Fibroblast of skin of right biceps (primary cell): Measurements from ENCODE around the gene SLC9A3.

Source experiments
- DNase-seq: peaks from one replicate; pipeline ENCODE4 v3.0.0-alpha.2; 2013

The SLC9A3 gene

DNA sequence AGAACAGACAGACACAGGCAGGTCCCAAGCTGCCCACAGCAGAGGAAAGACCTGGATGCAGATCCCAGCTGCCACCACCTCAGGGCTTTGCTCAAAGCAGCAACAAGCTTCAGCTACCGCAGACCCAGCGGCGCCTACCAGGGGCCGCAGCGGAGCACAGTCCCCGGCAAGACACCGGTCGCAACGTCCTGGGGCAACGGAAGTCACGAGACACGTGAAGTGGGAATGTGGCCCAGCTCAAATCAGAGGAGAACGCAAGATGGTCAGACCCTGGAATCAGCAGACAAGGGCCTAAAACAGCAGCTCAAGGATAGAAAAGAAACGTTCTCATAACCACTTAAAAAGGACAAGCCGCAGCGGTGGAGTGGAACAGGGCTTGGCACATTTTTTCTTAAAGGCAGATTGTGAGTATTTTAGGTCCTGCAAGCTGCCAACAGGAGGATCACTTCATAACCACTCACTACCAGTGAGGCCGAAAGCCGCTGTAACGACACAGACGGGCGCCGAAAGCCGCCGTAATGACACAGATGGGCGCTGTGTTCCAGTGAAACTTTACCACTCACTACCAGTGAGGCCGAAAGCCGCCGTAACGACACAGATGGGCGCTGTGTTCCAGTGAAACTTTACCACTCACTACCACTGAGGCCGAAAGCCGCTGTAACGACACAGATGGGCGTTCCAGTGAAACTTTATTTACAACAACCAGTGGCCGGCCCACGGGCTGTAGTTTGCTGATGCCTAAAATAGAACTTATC is 21.7 kb downstream of the SLC9A3 start:
- no peak for DNase-seq

DNA sequence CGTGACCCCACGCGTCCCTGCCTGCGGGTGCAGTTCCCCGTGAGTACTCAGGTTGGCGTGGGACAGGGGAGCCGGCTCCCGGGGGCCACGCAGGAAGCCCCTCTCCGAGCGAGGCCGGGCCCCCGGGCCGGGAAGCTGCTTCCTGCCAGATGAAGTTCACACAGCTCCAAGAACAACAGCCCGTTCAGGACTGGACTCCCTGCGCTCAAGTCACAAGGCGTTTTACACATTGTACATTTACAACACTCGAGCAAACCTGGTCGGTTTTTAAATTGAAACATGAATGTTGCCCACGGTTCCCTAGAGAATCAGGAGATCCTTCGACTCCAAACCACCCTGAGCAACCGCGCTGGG is 22.4 kb downstream of the SLC9A3 start:
- no peak for DNase-seq

DNA sequence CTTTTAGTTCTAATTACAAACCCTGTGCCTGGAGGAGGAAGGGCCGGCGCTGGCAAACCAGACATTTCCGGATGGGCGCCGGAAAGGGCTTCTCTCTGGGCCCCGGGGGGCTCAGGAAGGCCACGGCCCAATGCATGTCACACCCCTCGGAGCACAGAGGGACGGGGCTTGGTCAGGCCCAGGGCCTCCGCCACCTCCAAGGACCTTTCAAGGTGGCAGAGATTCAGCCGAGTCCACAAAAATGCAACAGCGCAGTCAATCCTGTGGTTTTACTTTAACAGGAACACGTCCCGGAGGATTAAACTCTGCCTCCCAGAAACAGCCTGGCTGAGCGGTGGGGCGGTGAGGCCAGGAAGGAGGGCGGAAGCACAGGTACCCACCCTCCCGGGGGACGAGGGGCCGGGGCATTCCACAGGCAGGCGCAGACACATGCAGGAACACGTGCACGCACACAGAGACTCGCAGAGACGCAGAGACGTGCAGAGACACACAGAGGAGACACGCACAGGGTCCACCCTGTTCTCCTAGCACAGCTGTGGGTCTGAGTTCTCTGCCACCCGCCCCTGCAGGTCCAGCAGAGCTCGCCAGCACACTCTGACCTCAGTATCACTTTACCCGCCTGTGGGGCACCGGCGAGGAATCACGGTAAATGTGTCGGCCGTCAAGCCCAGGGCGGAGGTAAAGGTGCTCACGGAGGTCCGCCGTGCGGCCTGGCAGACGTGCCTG is 23.0 kb downstream of the SLC9A3 start:
- DNase-seq, result no peak

DNA sequence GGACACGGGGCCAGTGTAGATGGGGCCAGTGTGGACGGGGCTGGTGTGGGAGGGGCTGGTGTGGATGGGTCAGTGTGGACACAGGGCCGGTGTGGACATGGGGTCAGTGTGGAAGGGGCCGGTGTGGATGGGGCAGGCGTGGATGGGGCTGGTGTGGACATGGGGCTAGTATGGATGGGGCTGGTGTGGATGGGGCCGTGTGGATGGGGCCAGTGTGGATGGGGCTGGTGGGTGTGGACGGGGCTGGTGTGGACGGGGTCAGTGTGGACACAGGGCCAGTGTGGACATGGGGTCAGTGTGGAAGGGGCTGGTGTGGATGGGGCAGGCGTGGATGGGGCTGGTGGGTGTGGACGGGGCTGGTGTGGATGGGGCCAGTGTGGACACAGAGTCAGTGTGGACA is 23.8 kb downstream of the SLC9A3 start:
- no peak for DNase-seq

DNA sequence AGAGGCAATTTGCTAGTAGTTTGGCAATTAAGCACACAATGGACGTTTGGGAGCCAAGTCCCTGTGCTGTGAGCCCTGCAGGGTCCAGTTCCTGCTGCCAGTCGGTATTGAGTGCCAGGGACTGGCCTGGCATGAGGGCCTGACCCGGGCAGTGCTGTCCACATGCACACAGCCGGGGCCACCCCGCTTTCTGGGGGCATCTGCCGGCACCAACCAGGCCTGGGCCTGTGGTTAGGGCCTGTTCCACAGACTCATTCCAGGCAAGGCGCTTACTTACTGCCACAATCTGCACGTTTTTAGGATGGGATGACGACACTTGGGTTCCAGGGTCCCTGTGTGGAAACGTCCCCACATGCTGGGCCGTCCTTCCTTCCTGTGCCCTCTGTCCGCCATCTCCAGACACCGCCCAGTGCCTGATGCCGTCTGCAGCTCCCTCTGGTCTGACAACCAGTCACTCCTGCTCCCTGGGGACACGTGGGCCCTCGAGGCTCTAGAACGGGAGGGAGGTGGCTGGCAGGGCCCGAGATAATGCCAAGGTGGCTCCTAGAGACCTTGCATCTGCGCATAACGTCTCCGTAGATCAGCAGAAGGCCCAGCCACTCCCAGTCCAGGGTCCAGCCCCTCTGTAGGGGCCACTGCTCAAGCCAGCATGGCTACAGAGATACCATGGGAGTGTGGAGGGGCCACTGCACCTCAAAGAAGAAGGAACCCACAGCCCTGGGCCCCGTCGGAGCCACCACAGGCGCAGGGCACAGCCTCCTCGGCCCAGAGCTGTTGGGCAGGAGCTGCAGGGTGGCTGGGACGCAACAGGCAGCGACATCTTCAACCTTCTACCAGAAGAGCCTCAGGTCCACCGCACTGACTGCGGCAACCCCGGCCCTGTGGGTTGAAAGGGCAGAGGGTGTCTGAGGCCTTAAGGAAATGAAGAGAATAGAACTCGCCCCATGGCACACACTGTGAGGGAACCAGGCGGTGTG is 24.7 kb downstream of the SLC9A3 start:
- no peak for DNase-seq

DNA sequence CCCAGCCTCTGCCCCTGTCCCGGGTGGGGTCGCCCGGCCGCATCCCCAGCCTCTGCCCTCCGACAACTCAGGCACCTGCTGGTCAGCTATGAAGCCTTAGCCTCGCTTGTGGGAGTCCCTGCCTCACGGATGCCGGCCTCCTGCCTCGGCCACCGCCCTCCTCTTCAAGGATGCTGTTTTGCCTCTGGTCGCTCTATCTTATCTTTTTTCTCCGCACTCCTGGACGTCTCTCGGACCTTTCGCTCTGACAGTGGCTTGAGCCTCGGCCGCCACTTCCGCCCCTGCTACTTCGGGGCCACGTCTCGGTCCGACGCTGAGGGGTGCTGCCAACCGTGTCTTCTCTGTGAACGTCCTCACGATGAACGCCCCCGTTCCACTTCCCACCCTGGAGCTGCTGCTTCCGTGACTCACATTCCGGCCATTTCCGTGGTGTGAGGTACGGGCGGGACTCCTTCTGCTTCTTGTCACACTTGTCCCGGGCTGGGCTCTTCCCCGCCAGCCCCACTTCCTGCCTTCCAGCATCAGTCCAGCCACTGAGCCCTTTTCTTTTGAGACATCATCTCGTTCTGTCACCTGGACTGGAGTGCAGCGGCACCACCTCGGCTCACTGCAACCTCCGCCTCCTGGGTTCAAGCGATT is 26.3 kb downstream of the SLC9A3 start:
- no peak for DNase-seq

DNA sequence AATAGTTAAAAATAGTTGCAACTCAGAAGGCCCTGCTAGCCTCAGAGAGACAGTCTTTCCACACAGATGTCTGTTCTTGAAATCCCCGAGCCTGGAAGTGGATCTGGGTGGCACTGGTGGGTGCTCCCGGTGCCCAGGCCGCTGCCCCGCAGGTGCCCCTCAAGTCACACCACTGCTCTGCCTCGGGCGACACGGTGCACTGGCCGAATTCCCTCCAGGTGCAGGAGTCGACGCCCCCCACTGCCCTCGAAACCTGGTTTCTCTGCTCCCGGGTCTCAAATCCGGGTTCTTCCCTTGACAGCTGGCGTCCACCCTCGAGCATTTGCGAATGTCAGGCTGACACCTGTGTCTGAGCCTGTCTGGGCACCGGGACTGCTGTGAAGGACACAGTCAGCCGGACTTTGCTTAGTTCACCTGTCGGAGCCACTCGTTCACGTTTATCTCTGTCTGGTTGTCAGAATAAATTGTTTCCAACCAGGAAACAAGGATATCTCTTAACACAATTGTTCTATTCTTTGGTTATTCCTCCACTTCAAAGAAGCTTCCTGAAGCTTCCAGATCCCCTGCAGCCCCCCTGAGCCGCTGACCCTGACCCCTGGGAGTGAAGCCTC is 27.1 kb downstream of the SLC9A3 start:
- no peak for DNase-seq

DNA sequence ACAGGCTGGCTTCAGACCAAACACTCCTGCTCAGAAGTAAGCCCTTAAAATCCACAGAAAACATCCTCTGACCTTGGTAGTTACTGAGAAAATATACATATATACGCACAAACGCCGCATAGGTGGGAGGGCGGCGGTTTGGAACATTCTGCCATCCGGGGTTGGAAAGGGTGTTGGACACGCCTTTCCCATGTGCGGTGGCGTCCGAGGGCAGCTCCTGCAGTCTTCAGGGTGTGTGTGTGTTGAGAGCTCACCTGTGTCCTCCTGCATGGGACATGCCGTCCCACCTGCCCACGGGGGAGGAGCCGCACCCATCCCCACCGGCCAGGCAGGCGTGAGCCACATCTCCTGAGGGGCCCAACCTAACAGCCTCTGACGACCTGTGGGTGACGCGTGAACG is 28.2 kb downstream of the SLC9A3 start:
- no peak for DNase-seq

DNA sequence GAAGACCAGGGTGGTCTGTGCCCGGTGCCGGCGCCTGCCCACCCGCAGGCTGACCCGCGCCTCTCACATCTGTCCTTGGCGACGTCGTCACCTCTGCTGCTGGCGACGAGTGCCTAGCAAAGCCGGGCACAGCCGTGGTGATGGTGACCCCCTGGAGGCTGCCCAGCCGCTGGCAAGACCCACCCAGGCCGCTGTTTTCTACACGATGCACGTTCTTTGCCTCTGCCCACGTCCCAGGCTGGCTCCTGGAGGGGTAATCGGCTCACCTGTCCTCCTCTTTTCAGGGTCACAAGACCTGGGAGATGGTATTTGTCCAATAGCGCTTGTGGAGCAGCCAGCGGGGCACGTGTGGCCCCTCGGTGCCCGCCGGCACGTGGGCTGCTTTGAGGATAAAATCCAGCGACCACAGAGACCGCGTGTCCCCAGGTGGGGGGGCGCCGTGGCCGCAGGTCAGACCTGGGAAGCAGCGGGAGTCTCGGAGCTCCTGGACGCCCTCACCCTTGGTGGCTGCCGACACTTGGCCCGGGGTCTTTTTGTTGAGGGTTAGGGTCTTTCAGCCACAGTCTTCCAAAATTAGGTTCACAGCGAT is 29.5 kb downstream of the SLC9A3 start:
- no peak for DNase-seq

DNA sequence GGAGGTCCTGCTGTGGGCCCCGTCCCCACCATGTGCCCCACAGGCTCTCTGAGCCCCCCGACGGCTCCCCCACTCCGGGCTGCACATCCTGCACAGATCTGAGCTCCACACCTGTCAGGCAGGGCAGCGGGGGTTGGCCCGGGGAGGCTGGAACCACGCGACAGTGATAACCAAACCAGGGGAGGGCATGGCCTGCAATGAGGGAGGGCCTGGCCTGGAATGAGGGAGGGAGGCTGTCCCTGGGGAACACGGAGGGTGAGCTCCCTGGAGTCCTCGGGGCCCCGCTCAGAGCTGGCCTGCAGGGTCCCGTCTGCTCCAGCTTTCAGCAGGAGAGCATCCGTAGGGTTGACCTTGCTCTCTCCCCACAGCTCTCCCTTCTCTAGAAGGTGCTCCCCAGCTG is 30.5 kb downstream of the SLC9A3 start:
- DNase-seq, result no peak

DNA sequence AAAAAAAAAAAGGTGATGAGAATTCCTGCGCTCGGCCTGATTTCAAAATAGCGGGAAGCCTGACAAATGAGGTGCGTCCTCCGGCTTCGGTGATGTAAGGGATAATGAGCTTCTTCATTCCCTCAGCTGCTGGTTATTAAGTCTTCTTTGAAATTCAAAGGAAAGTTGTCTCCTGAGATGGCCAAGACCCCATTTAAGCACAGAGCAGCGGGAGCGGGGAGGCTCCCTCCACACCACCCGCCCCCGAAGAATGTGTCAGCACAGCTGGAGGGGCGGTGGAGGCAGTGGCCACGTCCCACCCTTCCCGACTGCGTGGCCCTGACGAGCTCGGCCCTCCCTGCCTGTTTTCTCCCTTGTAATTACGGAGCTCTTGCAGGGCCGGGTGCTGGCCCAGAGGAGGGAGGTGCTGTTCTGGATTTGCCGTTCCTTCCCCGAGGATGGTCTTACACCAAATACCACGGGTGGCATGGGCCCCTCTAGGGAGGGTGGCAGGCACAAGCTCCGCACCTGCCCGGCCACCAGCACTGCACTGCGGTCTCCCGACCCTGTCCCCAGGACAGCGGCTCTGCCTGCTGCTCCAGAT is 31.0 kb downstream of the SLC9A3 start:
- no peak for DNase-seq

DNA sequence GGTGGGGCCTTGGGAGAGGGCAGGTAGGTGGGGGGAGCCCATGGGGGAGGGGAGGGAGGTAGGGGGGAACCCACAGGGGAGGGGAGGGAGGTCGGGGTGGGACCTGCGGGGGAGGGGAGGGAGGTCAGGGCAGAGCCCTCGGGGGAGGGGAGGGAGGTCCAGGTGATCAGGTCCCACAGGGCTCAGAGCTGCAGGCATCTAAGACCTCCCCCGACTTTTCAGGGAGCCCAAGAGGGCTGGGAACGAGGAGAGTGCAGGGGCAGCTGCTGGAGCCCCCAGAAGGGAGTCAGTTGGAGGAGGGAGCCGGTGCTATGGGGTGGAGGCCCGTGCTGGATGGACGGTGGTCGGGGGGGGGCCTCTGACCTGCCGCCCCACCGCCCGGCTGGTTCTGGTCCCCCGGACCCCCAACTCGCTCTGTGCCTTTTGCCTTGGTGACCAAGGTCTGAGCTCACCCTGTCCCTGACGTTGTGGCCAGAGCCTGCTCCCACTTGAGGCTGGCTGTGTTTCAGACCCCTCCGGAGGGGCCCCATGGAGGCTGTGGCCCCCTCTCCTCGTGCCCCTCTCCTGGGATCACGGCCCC is 31.8 kb downstream of the SLC9A3 start:
- no peak for DNase-seq

DNA sequence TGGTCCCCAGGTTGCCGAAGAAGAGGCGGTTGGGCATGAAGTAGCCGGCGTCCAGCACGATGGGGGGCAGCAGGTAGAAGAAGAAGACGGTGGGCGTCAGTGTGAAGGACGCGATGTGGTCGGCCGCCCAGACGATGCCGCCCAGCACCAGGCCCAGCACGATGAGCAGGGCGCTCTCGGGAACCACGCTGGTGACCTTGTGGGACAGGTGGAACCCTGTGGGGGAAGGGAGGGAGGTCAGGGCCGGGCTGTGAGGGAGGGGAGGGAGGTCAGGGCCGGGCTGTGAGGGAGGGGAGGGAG is 32.4 kb downstream of the SLC9A3 start:
- DNase-seq, result no peak

DNA sequence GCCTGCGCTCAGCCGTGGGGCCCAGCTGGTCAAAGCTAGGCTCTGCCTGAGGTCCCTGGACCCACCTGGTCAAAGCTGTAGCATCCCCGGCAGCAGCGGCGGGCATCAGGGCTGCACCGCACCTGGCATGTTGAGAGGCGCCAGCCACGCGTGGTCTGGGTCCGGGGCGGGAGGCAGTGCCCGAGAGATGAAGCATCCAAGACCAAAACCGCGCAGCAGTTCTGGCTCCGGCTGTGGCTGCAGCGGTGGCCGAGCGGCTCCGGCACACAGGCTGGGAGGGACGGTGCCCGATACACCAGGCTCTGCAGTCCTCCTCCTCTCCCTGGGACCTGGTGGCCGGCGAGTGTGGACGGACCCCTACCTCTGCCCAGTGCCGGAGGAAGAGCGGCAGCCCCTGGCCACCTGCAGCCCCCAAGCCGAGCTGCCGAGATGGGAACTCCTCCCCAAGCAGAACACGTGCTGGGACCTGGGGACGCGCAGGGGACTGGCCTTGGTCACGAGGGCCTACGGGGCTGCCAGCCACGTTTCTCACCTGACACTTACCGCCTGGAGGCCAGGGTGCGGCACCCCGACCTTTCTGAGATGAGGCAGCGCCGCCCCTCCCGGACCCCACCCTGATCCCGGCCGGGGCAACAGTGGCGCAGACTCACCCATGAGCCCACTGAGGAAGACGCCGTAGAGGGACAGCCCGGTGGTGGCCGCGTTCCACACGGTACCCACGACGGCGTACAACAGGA is 33.0 kb downstream of the SLC9A3 start:
- DNase-seq, result no peak

DNA sequence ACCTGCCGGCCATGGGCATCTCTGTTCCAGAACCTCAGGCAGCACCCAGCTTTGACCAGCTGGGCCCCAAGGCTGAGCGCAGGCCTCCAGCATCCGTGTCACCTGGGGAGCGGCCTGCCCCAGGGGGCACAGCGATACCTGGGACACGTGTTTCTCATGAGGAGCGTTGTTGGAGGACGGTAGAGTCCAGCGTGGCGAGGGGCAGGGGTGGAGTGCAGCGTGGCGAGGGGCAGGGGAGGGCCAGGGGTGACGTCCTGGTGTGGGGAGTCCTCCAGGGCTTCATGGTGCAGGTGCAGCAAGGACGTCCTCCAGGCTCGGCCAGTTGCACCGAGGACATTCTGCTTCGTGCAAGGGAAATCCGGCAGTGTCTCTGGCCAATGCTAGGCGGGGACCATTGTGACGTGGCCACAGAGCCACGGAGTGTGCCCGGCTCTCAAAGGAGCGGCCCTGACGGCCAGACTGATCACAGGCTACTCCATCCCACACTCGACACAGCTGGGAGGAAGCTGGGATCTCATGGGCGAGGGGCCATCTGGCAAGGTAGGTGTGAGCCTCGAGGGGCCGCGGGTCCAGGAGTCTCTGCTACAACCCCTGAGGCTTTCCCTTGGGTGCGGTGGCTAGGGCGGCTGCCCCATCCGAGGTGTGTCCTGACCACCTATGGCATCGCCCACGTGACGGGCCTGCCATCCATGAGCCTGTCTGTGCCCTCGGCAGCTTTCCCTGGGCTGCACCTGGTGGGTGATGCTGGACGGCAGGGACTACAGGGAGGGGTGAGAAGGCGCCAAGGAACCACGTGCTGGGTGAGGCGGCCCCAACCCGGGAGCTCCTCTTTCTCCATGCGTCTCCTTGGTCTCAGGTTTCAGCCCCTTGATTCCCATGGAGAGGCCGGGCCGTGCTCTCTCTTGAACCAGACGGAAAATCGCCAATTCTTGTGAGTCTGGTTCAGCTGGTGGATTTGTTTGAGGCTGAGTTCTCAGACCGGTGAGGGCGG is 33.8 kb downstream of the SLC9A3 start:
- DNase-seq, result no peak

DNA sequence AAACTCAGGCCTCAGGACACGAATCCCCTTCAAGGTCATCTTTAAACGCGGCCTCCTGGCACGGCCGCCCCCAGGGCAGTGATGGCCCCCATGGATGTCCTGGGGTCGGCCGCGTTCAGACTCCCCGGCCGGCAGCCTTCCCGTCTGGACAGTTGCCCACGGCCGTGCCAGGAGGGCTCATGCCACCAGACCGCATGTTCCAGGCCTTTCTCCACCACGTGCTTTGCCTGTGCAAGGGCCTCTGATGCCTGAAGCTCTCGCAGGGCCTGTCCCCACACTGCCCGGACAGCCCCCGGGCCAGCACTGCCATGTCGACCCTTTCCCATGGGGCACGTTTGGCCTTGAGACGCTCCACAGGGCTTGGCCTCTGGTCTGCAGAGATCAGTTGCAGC is 34.6 kb downstream of the SLC9A3 start:
- DNase-seq, result no peak

DNA sequence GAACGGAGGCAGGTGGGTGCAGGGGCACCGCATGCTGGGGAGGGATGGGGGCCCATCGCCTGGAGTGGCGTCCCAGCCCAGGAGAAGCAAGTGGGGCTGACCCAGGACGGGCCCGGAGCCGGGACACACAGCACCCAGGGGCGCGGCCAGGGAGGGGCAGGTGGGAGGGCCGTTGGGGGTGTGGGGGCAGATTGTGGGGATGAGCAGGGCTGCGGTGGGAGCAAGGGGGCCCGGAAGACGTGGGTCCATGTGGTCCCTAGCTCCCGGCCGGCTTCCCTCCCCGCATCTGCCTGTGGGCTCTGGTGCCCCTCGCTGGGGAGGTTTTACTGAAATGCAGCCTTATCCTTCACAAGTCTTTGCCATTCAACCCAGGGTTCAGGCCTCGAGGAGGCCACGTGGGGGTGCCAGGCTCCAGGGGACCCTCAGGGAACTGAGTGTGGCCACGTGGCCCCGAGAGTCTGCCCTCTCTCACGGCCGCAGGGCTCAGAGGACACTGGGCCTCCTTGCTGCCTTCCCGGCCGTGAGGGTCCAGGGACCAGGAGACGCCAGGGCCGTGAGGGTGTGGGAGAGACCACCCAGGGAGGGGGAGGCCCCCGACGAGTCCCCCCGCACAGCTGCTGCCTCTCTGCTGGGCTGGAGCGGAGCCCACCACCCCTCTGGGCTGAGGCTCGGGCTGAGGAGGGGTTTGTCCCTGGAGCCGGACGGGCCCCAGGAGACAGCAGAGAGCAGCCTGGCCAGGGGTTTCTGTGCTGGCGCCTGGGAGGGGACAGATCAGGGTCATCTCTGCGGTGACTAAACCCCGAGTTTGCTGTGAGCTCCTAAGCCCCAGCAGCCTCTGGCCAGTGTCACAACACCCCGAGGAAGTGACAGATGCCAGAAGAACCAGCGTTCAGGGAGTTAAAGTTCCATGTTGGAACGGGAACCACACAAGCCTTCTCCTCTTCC is 35.2 kb downstream of the SLC9A3 start:
- DNase-seq, result no peak

DNA sequence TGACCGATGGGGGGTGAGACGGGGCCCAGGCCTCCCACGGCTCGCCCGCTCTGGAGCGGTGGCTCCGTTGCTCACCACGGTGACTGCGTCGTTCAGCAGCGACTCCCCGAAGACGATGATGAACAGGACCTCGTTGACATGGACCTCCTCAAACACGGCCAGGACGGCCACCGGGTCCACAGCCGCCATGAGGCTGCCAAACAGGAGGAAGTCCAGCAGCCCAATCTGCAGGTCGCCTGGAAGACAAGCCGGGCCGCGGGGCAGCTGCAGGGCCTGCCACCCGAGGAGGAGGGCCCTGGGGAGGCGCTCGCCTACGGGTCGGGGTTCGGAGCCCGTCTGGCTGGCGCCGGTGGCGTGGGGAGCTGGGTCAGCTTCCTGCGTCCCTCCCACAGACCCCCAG is 36.0 kb downstream of the SLC9A3 start:
- DNase-seq, result no peak
